Measurements from ENCODE around the gene DEDD2.

DEDD2 gene

DNA sequence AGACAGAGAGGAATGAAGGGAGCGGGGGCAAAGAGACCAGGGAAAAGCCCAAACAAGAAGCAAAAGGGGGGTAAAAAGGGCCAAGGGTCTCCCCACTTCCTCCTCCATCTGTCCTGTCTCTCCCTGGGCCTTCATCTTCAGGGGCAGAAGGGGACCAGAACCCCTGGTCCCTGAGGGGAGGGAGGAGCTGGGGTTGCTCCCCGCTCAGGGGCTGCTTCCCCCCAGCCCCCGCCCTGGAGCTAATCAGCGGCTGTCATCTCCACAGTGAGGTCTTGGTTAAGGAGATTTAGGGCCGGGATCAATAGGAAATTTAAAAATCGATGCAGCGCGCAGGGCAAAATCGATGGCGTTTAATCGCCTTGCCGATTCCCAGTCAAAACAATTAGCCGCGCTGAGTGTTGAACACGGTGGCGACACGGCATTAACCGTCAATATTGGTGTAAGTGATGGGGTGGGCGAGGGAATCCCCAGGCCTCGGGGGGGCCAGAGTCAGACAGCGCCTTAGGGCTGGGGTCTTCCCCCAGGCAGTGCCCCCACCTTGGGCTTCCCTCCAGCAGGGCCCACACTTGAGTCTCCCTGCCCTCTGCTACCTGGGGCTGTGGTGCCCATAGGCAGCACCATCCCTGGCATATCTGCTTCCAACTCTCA is 55.7 kb downstream of the DEDD2 start:
- DNase-seq (ENCODE audit: low read depth, low spot score) = no peak
- no peak overlapping the region for H3K4me3 ChIP-seq (ENCODE audit: low read depth, low read length)
- TF ChIP-seq, protein P1, sequence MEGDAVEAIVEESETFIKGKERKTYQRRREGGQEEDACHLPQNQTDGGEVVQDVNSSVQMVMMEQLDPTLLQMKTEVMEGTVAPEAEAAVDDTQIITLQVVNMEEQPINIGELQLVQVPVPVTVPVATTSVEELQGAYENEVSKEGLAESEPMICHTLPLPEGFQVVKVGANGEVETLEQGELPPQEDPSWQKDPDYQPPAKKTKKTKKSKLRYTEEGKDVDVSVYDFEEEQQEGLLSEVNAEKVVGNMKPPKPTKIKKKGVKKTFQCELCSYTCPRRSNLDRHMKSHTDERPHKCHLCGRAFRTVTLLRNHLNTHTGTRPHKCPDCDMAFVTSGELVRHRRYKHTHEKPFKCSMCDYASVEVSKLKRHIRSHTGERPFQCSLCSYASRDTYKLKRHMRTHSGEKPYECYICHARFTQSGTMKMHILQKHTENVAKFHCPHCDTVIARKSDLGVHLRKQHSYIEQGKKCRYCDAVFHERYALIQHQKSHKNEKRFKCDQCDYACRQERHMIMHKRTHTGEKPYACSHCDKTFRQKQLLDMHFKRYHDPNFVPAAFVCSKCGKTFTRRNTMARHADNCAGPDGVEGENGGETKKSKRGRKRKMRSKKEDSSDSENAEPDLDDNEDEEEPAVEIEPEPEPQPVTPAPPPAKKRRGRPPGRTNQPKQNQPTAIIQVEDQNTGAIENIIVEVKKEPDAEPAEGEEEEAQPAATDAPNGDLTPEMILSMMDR (IDR thresholded peaks at IDR 0.05; ENCODE audit: low read depth, low read length) = no peak
- in situ Hi-C loops (cut with HindIII; ENCODE audit: low sequenced_read_pairs) = no loop called here

DNA sequence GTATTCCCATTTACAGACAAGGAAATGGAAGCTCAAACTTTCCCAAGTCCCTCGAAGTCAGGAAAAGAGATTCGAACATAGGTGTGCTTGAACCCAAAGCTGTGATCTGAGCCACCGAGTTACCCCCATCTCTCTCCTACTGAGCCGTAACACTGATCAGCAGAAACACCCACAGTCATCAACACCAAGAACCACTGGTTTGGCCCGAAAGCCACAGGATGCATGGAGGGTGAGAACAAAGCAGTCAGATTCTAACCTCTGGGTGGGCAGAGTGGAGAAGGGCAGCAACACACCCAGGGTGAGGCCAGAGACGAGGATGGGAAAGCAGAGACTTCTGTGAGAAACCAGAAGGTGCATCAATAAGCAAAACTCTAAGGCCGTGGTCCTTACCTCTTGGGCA is 57.5 kb downstream of the DEDD2 start:
- TF ChIP-seq, protein P1 (IDR thresholded peaks at IDR 0.05; ENCODE audit: low read depth, low read length) = no peak
- DNase-seq (ENCODE audit: low read depth, low spot score) = no peak
- in situ Hi-C loops (cut with HindIII; ENCODE audit: low sequenced_read_pairs) = no loop called here
- H3K4me3 ChIP-seq (ENCODE audit: low read depth, low read length) = no peak overlapping the region

DNA sequence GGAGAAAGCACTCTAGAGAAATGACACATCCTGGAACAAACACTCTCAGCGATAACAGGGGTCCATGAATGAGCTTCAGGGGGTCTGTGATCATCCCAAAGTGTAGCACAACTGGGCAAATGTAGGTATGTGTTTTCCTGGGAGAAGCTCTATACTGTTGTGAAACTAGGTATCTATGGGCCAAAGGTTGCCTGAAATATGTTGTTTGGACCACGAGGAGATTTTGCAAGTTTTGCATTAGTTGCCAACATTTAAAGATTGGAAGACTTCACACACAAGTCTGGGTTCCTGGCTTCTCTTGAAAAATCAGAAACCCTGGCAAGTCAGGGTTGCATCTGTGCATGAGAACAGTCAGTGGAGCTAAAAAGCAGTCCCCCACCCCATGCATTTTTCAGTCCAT is 58.6 kb downstream of the DEDD2 start:
- in situ Hi-C loops (cut with HindIII; ENCODE audit: low sequenced_read_pairs) = no loop called here
- no peak for DNase-seq (ENCODE audit: low read depth, low spot score)
- H3K4me3 ChIP-seq (ENCODE audit: low read depth, low read length) = no peak overlapping the region
- TF ChIP-seq, protein P1 (IDR thresholded peaks at IDR 0.05; ENCODE audit: low read depth, low read length) = no peak

DNA sequence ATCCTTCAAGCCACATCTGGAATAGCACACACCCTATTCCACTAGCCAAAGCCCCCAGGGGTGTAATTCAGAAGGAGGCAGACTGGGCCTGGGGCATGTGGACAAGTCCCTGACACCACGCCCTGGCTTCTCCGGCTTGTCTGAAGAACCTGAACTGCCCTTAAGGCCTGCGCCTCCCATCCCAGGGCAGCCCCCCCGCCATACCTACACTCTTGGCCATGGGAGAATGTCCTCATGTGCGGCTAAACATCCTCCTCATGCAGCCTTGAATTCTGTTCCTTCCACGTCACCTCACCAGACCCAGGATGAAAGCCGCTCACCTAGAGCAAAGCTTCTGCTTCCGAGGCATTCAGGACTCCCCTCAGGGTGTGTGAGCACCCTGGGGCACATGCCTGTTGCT is 60.9 kb downstream of the DEDD2 start:
- TF ChIP-seq, protein P1 (IDR thresholded peaks at IDR 0.05; ENCODE audit: low read depth, low read length) = no peak
- no peak for DNase-seq (ENCODE audit: low read depth, low spot score)
- in situ Hi-C loops (cut with HindIII; ENCODE audit: low sequenced_read_pairs) = no loop called here
- H3K4me3 ChIP-seq (ENCODE audit: low read depth, low read length) = no peak overlapping the region

DNA sequence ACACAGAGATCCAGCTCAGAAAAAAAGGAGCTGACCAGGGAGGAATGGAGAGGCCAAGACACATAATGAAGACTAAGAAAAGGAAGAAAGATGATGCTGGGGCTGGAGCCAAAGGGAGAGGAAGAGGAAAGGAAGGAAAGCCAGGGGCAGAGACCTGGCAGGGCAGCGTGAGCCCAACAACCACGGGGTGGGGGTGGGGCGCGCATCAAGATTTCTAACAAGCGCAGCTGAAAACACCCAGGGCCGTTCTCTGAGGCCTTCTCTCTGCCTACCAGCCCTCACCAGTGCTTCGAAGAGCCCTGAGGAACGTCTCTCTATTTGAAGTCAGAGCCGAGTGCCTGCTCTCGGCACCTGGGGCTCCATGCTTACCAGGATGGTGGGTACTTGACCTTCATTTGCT is 61.7 kb downstream of the DEDD2 start:
- DNase-seq (ENCODE audit: low read depth, low spot score) = no peak
- H3K4me3 ChIP-seq (ENCODE audit: low read depth, low read length) = no peak overlapping the region
- TF ChIP-seq, protein P1 (IDR thresholded peaks at IDR 0.05; ENCODE audit: low read depth, low read length) = no peak
- in situ Hi-C loops (cut with HindIII; ENCODE audit: low sequenced_read_pairs) = no loop called here

DNA sequence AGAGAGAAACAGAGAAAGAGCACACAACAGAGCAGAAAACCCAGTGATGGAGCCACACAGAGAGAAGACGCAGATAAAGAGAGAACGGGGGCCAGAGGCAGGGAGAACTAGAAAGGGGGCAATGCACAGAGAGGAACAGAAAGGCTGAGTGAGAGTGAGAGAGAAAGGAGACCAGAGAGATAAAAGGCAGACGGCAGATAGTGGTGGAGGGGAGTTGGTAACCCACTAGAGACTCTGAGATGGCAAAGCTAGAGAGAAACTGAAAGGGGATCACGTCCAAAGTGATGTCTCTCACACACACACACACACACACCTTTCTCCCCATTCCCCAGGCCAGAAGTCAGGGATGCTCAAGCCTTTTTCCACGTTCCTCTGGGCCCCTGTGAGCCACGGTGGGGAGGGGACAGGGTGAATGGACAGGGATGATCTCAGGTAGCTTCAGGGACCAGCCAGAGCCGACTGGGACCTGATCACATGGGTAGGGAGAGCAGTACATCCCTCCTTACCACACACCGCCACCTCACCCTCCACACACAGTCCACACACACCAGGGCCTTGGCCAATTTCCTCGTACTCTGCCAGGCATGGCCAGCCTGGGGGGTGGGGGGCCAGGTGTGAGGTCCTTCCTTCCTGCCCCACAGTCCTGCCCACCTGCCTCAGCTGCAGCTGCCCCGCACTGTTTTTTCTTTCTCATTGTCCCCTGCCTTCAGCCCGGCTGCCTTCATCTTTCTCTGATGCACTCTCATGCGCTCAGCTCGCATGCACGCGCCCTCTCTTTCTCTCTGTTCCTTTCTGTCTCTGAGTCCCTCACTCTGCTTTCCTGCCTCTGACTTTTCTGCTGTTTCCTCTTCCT is 62.8 kb downstream of the DEDD2 start:
- TF ChIP-seq, protein P1 (IDR thresholded peaks at IDR 0.05; ENCODE audit: low read depth, low read length) = no peak
- no peak overlapping the region for H3K4me3 ChIP-seq (ENCODE audit: low read depth, low read length)
- in situ Hi-C loops (cut with HindIII; ENCODE audit: low sequenced_read_pairs) = no loop called here
- DNase-seq (ENCODE audit: low read depth, low spot score) = no peak
